ENCODE data around the gene ABCC1. TPM values are rescaled to one million over a fixed set of nuclear protein-coding genes. Genes with fewer than 3 reads are reported as not detected.
"Not testable (repeated sequence)": the region's sequence is repeated elsewhere in the genome, so short reads cannot be mapped to it uniquely, and the experiment has no call there.

ABCC1 gene
- total and polyA plus RNA-seq, 3 donors from 2014 or later = 54.7 to 90.6 (median 88.0) TPM

DNA sequence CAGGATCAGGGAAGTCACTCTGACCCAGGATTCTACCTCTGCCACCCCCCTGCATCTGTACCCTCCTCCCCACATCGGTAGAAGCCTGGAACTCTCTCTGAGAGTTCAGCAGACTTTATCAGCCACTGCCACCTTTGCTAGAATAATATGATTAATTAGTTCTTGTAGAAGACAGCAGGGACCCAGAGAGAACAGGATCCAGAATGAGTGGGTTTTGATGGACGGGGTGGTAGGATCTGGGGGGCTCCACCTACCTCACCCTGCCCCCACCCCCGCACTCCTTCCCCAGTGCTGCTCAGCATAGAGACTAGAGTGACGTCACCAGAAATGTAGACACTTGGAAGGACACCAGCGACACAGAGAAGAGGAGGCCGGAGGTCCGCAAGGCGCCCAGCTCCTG, 240.4 kb downstream of the ABCC1 start:
- H3K27me3 ChIP-seq = no peaks in the 10 kb centered on the region
- no peak for DNase-seq
- H3K4me1 ChIP-seq = no peaks in the 10 kb centered on the region
- H3K9me3 ChIP-seq = no peaks in the 10 kb centered on the region
- no peak overlapping the region for H3K27ac ChIP-seq
- no peak overlapping the region for H3K4me3 ChIP-seq
- no peaks in the 10 kb centered on the region for H3K36me3 ChIP-seq (ENCODE audit: low read depth, missing control alignments)
- intact Hi-C loops (cut with DNase I; ENCODE audit: low total_unique reads) = no loop called here
- 81 to 85% methylated on average over 8 of the region's 8 CpGs for WGBS, 2 donors
- no peak for TF ChIP-seq POLR2A (IDR thresholded peaks at IDR 0.05)
- TF ChIP-seq, protein P1, sequence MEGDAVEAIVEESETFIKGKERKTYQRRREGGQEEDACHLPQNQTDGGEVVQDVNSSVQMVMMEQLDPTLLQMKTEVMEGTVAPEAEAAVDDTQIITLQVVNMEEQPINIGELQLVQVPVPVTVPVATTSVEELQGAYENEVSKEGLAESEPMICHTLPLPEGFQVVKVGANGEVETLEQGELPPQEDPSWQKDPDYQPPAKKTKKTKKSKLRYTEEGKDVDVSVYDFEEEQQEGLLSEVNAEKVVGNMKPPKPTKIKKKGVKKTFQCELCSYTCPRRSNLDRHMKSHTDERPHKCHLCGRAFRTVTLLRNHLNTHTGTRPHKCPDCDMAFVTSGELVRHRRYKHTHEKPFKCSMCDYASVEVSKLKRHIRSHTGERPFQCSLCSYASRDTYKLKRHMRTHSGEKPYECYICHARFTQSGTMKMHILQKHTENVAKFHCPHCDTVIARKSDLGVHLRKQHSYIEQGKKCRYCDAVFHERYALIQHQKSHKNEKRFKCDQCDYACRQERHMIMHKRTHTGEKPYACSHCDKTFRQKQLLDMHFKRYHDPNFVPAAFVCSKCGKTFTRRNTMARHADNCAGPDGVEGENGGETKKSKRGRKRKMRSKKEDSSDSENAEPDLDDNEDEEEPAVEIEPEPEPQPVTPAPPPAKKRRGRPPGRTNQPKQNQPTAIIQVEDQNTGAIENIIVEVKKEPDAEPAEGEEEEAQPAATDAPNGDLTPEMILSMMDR (IDR thresholded peaks at IDR 0.05) = no peak

DNA sequence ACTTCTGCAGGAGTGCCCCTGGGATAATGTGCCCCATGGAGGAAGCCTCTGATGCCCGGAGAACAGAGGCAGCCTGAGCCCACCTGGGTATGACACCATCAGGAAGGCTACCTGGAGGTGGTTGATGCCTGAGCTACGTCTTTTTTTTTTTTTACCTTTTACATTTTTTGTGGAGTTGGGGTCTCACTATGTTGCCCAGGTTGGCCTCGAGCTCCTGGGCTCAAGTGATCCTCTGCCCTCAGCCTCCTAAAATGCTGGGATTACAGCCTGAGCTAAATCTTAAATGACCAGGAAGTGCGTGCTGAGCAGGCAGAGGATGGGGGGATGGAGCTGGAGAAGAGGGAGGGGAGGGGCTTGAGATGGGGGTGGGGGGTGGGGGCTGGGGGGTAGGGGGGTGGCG, 241.1 kb downstream of the ABCC1 start:
- 95 to 97% methylated on average over 5 of the region's 5 CpGs for WGBS, 2 donors
- no peak for DNase-seq

DNA sequence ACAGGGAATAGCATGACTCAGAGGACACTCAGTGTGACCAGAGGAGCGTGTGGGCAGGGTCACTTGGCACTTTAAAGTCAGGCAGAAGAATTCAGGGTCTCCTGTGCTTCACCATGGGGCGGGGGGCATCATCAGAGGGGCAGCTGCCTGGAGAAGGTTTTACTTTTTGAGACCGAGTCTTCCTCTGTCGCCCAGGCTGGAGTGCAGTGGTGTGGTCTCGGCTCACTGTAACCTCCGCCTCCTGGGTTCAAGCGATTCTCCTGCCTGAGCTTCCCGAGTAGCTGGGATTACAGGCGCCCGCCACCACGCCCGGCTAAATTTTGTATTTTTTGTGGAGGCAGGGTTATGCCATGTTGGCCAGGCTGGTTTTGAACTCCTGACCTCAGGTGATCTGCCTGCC, 241.6 kb downstream of the ABCC1 start:
- H3K9me3 ChIP-seq; DNase-seq; H3K4me1 ChIP-seq; H3K27me3 ChIP-seq; H3K4me3 ChIP-seq; intact Hi-C loops (cut with DNase I; ENCODE audit: low total_unique reads); H3K36me3 ChIP-seq (ENCODE audit: low read depth, missing control alignments); H3K27ac ChIP-seq: not testable (repeated sequence)
- WGBS, 2 donors = 86 to 94% methylated on average over 11 to 12 of the region's 12 CpGs

More for the DNA sequence above, 241.1 kb downstream of the ABCC1 start:
- no peaks in the 10 kb centered on the region for H3K27me3 ChIP-seq
- no peaks in the 10 kb centered on the region for H3K4me1 ChIP-seq
- no peak for TF ChIP-seq POLR2A (IDR thresholded peaks at IDR 0.05)
- TF ChIP-seq, protein P1 (IDR thresholded peaks at IDR 0.05) = no peak
- intact Hi-C loops (cut with DNase I; ENCODE audit: low total_unique reads) = no loop called here
- H3K4me3 ChIP-seq = no peak overlapping the region
- H3K9me3 ChIP-seq = no peaks in the 10 kb centered on the region
- no peaks in the 10 kb centered on the region for H3K36me3 ChIP-seq (ENCODE audit: low read depth, missing control alignments)
- H3K27ac ChIP-seq = no peak overlapping the region

DNA sequence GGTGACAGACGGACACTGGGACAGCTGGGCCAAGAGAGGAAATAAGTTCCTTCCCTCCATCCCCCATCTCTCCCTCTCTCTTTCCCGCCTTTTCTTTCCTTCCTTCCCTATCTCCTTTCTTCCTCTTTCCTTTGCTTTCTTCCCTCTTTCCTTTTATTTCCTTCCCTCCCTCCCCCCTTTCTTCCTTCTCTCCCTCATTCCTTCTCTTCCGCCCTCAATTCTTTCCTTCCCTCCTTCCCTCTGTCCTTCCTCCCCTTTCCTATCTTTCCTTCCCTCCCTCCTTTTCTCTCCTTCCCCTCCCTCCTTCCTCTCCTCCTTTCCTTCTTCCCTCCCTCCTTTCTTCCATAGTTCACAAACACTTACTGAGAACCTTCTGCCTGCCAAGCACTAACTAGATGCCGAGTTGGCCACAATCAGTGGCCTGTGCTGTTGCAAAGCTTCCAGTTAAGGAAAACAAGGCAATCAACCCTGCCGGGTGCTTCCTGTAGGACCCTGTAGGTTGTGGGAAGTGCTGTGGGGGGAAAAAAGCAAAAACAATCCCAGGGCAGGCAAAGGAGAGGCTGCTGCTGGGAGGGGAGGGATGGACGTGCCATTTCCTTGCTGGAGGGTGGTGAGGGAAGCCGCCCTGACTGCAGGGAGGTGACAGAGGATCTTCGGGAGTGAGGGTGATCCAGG, 242.2 kb downstream of the ABCC1 start:
- TF ChIP-seq, protein P1 (IDR thresholded peaks at IDR 0.05) = no peak
- TF ChIP-seq POLR2A (IDR thresholded peaks at IDR 0.05) = no peak
- H3K4me1 ChIP-seq = no peaks in the 10 kb centered on the region
- no peak overlapping the region for H3K4me3 ChIP-seq
- no peaks in the 10 kb centered on the region for H3K36me3 ChIP-seq (ENCODE audit: low read depth, missing control alignments)
- H3K9me3 ChIP-seq = no peaks in the 10 kb centered on the region
- no peaks in the 10 kb centered on the region for H3K27me3 ChIP-seq
- intact Hi-C loops (cut with DNase I; ENCODE audit: low total_unique reads) = no loop called here
- WGBS, 2 donors = 68 to 77% methylated on average over 7 to 8 of the region's 8 CpGs
- no peak for DNase-seq
- no peak overlapping the region for H3K27ac ChIP-seq

Other genes with a start within 250 kb of the ABCC1 start
- gene MYH11, start 92.6 kb upstream of the ABCC1 start, total RNA-seq = 100 to 1,000 TPM; 263 to 271 TPM
- gene MYH11, start 92.6 kb upstream of the ABCC1 start, polyA plus RNA-seq (ENCODE audit: insufficient read depth, low read depth, low replicate concordance) = 276 TPM
- 10 to 100 TPM; 32.4 to 45.1 TPM for gene CEP20, start 61.0 kb upstream of the ABCC1 start, total RNA-seq
- gene CEP20, start 61.0 kb upstream of the ABCC1 start, polyA plus RNA-seq (ENCODE audit: insufficient read depth, low read depth, low replicate concordance) = 70.6 TPM